Left renal cortex interstitium (tissue), 4 donors: Measurements from ENCODE around the gene SEMA6D. TPM values are rescaled to one million over a fixed set of nuclear protein-coding genes. Genes with fewer than 3 reads are reported as not detected.

Experiments
- DNase-seq, 4 donors: peaks; one replicate each; pipeline ENCODE4 v3.0.0-alpha.2; 2013; ENCODE audit warnings: low read depth in 4 of 4, low spot score in 2 of 4, missing footprints in 1 of 4
- polyA plus RNA-seq, 4 donors: library from polyadenylated mRNA; unstranded; fragments of 120-200 nt; gene quantifications; one replicate each; pipeline ENCODE4 v1.2.1, GENCODE V29; 2013; ENCODE audit not compliant: insufficient read length in 4 of 4

SEMA6D gene
- polyA plus RNA-seq, 4 donors: 31.0 to 48.8 (median 33.8) TPM

GRCh38 chr15:47778263-47778770 is 61.0 kb downstream of the SEMA6D start:
- no peak for DNase-seq

DNA sequence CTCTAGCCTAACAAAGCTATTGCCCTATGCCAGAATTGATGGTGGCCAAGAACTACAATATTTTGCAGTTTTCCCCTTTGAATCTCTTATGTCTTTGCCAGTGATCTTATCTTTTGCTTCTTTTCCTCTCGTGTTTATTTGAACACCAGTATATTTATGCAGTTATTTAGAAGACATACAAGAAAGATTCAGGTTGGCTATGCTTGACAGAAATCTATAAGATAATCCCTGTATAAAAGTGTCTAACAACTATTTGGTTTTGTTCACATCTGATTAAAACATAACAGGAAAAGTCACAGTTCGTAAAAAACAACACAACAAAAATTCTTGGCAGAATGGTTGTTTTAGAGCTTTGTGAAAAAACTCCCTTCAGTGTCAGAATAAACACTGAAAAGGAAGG is 63.7 kb downstream of the SEMA6D start:
- DNase-seq: no peak

DNA sequence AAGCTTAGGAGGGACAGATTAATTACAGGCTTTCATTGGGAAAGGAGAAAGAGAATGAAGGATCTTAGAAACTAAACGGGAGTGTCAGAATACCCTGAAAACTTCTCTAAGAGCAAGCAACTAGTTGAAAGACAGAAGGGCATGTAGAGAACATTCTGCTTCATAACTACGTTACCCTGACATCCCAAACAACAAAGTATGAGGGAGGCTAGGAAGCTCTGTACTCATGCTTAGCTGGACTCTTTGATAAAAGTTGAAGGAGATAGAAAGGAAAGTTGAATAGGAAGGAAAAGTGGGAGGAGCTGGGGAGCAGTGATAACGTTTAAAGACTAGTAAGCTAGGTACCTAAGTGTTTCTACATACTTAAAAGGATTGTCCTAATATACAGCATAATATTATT is 64.2 kb downstream of the SEMA6D start:
- no peak for DNase-seq

GRCh38 chr15:47784820-47785219 is 67.5 kb downstream of the SEMA6D start:
- no peak for DNase-seq

GRCh38 chr15:47786371-47786770 is 69.1 kb downstream of the SEMA6D start:
- no peak for DNase-seq

DNA sequence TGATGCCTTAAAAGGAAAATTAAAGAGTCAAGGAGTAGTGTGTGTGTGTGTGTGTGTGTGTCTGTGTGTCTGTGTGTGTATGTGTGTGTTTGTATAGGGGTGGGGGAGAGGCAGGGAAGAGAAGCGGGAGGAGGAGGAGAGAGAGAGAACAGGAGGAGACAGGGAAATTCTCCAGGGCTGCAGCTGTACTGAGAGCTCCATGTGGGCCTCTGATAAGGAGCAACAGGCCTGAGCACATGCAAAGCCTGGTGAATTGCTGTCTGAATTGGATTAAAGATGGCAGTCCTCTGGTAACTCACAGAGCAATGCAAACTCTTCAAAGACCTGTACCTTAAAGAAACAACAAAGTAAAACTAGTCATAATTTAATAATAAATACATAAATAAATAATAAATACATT is 70.6 kb downstream of the SEMA6D start:
- no peak for DNase-seq

- DNase-seq: no peak
These were observed 71.4 kb downstream of the SEMA6D start for GRCh38 chr15:47788685-47789084.

- no peak for DNase-seq
These were observed 73.9 kb downstream of the SEMA6D start for GRCh38 chr15:47791161-47791560.

DNA sequence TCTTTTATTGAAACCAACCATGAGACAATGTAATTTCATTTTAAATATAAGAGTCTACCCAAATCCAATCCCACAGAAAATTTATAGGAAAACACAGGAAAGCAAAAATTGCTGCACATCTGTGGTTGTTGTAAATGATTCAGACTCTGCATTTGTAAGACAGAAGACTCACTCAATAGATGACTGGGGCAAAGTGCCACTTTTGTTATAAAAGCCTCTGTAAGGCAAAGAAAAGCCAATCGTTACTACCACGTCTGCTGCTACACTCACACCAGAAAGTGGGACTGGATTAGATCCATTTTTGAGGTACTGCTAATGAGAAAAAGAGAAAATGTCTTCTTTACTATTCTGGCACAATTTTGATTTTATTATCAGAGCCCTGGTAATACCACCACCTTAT is 74.9 kb downstream of the SEMA6D start:
- DNase-seq: no peak

GRCh38 chr15:47794252-47794914 is 77.1 kb downstream of the SEMA6D start:
- no peak for DNase-seq

- DNase-seq: no peak
These were observed 78.6 kb downstream of the SEMA6D start for GRCh38 chr15:47795864-47796263.

GRCh38 chr15:47796339-47796738 is 79.0 kb downstream of the SEMA6D start:
- no peak for DNase-seq

DNA sequence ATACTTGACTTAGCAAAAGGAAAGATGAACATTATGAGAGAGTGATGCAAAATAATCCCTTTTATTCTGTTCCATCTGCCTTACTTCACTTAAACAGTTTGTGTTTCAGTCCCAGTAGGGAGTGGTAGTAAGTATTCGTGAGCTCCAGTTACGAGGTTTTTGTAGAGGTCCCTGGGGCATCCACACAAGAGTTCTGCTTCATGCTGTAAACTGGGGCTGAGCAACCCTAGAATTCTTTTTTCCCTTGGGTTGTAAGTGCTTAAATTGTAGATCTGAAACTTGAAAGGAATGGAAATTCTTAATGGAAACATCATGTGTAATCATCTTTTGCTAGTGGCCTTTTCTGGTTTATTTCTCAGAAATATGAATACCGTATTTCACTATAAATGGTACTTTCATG is 79.5 kb downstream of the SEMA6D start:
- DNase-seq: no peak

DNA sequence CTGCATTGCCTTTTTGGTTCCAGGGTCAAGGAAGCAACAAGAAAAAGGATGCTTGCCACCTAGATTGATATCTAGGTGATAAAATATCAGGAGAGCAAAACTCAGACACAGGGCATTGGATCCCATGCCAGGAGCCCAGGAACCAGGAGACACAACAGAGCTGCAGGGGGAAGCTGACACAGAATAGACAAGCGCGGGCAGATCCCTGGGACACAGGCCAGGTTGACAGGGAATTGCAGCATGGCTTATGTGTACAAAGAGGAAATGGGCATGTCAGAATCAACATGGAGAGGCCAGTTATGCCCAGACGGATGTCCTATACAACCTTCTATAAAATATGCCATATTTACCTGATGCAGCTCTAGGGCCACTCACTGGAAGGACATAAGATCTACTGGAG is 84.2 kb downstream of the SEMA6D start:
- no peak for DNase-seq

DNA sequence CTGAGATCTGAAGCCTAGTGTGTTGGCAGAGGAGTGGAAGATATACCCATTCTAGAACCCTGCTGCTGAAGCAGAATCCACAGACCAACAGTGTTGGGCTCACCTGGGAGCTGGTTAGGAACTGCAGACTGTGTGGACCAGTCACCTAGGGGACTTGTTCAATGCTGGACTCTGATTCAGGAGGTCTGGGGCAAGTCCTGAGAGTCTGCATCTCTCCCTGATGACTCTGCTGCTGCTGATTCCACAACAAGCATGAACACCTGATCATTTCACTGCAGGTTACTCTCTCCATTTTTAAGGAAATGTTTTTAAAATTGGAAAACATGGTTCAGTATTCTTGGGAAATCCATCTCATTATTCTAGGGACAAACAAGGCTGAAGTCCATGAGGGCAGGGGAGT is 84.9 kb downstream of the SEMA6D start:
- DNase-seq: no peak

- DNase-seq: no peak
These were observed 86.5 kb downstream of the SEMA6D start for GRCh38 chr15:47803767-47804166.

- no peak for DNase-seq
These were observed 87.4 kb downstream of the SEMA6D start for GRCh38 chr15:47804733-47805132.

- DNase-seq: no peak
These were observed 88.7 kb downstream of the SEMA6D start for GRCh38 chr15:47806008-47806407.

DNA sequence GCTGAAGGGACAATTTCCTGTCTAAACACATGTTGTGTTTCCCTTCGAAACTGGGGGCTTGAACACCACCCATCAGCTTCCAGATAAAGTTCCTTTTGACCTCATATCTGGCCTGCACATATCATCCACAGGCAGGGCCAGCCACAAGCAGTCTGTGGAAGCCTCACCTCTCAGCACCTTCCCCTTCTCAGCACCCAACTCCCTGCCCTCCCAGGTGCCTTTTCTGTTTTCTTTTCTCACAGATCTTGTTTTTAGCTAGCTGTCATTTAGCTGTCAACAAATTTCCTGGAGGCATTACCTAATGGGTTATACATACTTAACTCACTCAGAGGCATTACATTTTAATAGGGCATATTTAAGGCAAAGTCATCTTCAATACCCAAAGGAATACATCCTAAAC is 93.9 kb downstream of the SEMA6D start:
- no peak for DNase-seq

GRCh38 chr15:47812470-47812999 is 95.2 kb downstream of the SEMA6D start:
- no peak for DNase-seq

- no peak for DNase-seq
These were observed 96.6 kb downstream of the SEMA6D start for GRCh38 chr15:47813748-47814384.

DNA sequence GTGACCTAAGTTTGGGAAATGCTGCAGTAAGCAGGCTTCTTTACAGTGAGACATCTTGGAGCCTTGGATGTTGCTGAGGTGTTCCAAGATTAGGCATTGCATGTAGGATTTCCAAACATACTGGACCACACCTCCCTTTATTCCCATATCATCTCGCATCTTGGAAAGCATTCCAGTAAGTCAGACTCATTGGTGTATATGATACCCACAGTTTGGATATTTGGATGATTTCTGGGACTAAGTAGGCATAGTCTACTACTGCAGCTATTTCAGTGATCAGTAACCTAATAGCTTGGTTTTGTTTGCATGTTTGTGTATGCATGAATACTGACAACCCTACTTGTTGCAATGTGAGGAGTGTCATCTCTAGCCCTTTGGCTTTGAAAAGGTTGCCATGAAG is 97.3 kb downstream of the SEMA6D start:
- no peak for DNase-seq
